Glutamatergic neuron (in vitro differentiated cells): ENCODE measurements around the gene CACFD1. TPM values are rescaled to one million over a fixed set of nuclear protein-coding genes. Genes with fewer than 3 reads are reported as not detected.

Experiments used
- DNase-seq: peaks from one replicate; pipeline ENCODE4 v3.0.0; 2022
- H3K27ac Mint-ChIP-seq: one replicate; pipeline ENCODE4 v1.8.0; 2020; ENCODE audit warnings: mild to moderate bottlenecking, mixed read lengths, inconsistent platforms; ENCODE audit not compliant: unreplicated experiment
- H3K27me3 Mint-ChIP-seq: one replicate; pipeline ENCODE4 v1.8.0; 2020; ENCODE audit warnings: mild to moderate bottlenecking, moderate library complexity, mixed read lengths, inconsistent platforms; ENCODE audit not compliant: unreplicated experiment
- H3K36me3 Mint-ChIP-seq: one replicate; pipeline ENCODE4 v1.8.0; 2020; ENCODE audit warnings: mild to moderate bottlenecking, mixed read lengths, inconsistent platforms; ENCODE audit not compliant: unreplicated experiment
- H3K4me1 Mint-ChIP-seq: one replicate; pipeline ENCODE4 v1.8.0; 2020; ENCODE audit warnings: mild to moderate bottlenecking, low read depth, mixed read lengths, inconsistent platforms; ENCODE audit not compliant: unreplicated experiment
- H3K4me3 Mint-ChIP-seq: one replicate; pipeline ENCODE4 v1.8.0; 2020; ENCODE audit warnings: mild to moderate bottlenecking, mixed read lengths, inconsistent platforms; ENCODE audit not compliant: unreplicated experiment
- H3K9me3 Mint-ChIP-seq: one replicate; pipeline ENCODE4 v1.8.0; 2020; ENCODE audit warnings: mild to moderate bottlenecking, moderate library complexity, mixed read lengths, inconsistent platforms; ENCODE audit not compliant: unreplicated experiment
- CTCF ChIP-seq: fragments of 200-600 bp; sonication (generic); IDR thresholded peaks from one replicate; pipeline ENCODE4 v1.5.0; 2021; ENCODE audit not compliant: partially characterized antibody, unreplicated experiment
- total RNA-seq: library from RNA; stranded (reverse); fragmentation: NEBNext Ultra II Directional; extraction: Animal tissue kit (Norgen Biotek cat#: 25700); gene quantifications from one replicate; pipeline ENCODE4 v1.2.1, GENCODE V29; 2021; ENCODE audit not compliant: unreplicated experiment

CACFD1 gene
- total RNA-seq, 1 donor from 2014 or later = 45.4 TPM

- DNase-seq = no peak
- Mint-ChIP-seq H3K4me1 (peaks cover 26% of the 10 kb centered on the region), H3K27me3 (peaks cover 29% of the 10 kb centered on the region), H3K9me3 (peaks cover 29% of the 10 kb centered on the region), H3K36me3 (no peaks in the 10 kb centered on the region), H3K4me3 (no peak overlapping the region), H3K27ac (no peak overlapping the region)
- TF ChIP-seq CTCF = no peak
Observed at GRCh38 chr9:133467101-133467500, 7.3 kb downstream of the CACFD1 start.

GRCh38 chr9:133468374-133468773 lies 8.6 kb downstream of the CACFD1 start:
- Mint-ChIP-seq H3K27me3 (peaks cover 25% of the 10 kb centered on the region), H3K27ac (no peak overlapping the region), H3K9me3 (peaks cover 24% of the 10 kb centered on the region), H3K4me1 (peaks cover 19% of the 10 kb centered on the region), H3K36me3 (no peaks in the 10 kb centered on the region), H3K4me3 (no peak overlapping the region)
- DNase-seq = no peak
- TF ChIP-seq CTCF = no peak

GRCh38 chr9:133468777-133469421 lies 9.1 kb downstream of the CACFD1 start:
- H3K4me3 Mint-ChIP-seq = no peak overlapping the region
- H3K4me1 Mint-ChIP-seq = peaks cover 17% of the 10 kb centered on the region
- H3K9me3 Mint-ChIP-seq = peaks cover 23% of the 10 kb centered on the region
- H3K27me3 Mint-ChIP-seq = peaks cover 22% of the 10 kb centered on the region
- no peak overlapping the region for H3K27ac Mint-ChIP-seq
- no peaks in the 10 kb centered on the region for H3K36me3 Mint-ChIP-seq
- DNase-seq = no peak
- TF ChIP-seq CTCF = no peak

- no peak overlapping the region for H3K4me3 Mint-ChIP-seq
- H3K4me1 Mint-ChIP-seq = peaks cover 8% of the 10 kb centered on the region
- peaks cover 21% of the 10 kb centered on the region for H3K27me3 Mint-ChIP-seq
- TF ChIP-seq CTCF = no peak
- H3K36me3 Mint-ChIP-seq = no peaks in the 10 kb centered on the region
- H3K9me3 Mint-ChIP-seq = peaks cover 21% of the 10 kb centered on the region
- DNase-seq = no peak
- H3K27ac Mint-ChIP-seq = peak overlapping the region; percentile 81
Observed at GRCh38 chr9:133470427-133470924, 10.7 kb downstream of the CACFD1 start.

GRCh38 chr9:133470988-133471387 lies 11.2 kb downstream of the CACFD1 start:
- peaks cover 5% of the 10 kb centered on the region for H3K4me1 Mint-ChIP-seq
- no peak overlapping the region for H3K4me3 Mint-ChIP-seq
- H3K27ac Mint-ChIP-seq = peak overlapping the region; percentile 81
- peaks cover 21% of the 10 kb centered on the region for H3K27me3 Mint-ChIP-seq
- TF ChIP-seq CTCF = no peak
- H3K9me3 Mint-ChIP-seq = peaks cover 21% of the 10 kb centered on the region
- no peak for DNase-seq
- no peaks in the 10 kb centered on the region for H3K36me3 Mint-ChIP-seq
